HAP-1 (cell line): ENCODE results near the gene TRMT61A.
A peak's percentile ranks its signal among the peaks of the same experiment; 100 is the strongest.

ENCODE experiments used
- DNase-seq, 2 experiments: peaks; one replicate each; pipeline ENCODE4 v3.0.0-alpha.2; 2016 to 2020; ENCODE audit warnings: low spot score in 2 of 2
- H3K27me3 ChIP-seq: fragments of 250-450 bp; sonication (Bioruptor Pico); 2 replicates; pipeline ENCODE4 v1.5.1; 2020; ENCODE audit warnings: low read depth, mild to moderate bottlenecking, moderate library complexity
- H3K36me3 ChIP-seq: fragments of 250-450 bp; sonication (Bioruptor Pico); replicated peaks from 2 replicates; pipeline ENCODE4 v1.5.1; 2020; ENCODE audit warnings: mild to moderate bottlenecking
- H3K4me1 ChIP-seq: fragments of 250-450 bp; sonication (Bioruptor Pico); 2 replicates; pipeline ENCODE4 v1.5.1; 2020; ENCODE audit warnings: mild to moderate bottlenecking
- H3K4me3 ChIP-seq: fragments of 250-450 bp; sonication (Bioruptor Pico); 2 replicates; pipeline ENCODE4 v1.5.1; 2020; ENCODE audit warnings: mild to moderate bottlenecking, moderate library complexity
- H3K9me3 ChIP-seq: fragments of 250-450 bp; sonication (Bioruptor Pico); 2 replicates; pipeline ENCODE4 v1.5.1; 2020; ENCODE audit warnings: mild to moderate bottlenecking, moderate library complexity
- in situ Hi-C: fragments of 300-500 bp; cut with MboI; formaldehyde crosslinking; loops from 3 replicates; pipeline ENCODE4 v1.14.3; 2020; ENCODE audit warnings: low sequenced_read_pairs, inconsistent platforms, mixed read lengths

TRMT61A gene

GRCh38 chr14:103528587-103529382, at the start of gene TRMT61A:
Gene TRMT61A, plus strand, starts transcription at chr14:103529196. Its CDS starts 783 bp downstream, at chr14:103529979.
- H3K4me1 ChIP-seq: peaks cover 16% of the 10 kb centered on the region
- peak; percentile 84 to 92 for DNase-seq
- H3K4me3 ChIP-seq: peak within 1 kb of the TSS; percentile 82
- H3K9me3 ChIP-seq: no peaks in the 10 kb centered on the region
- peaks cover 27% of the 10 kb centered on the region for H3K36me3 ChIP-seq
- no peaks in the 10 kb centered on the region for H3K27me3 ChIP-seq
- in situ Hi-C loops: no loop called here

DNA sequence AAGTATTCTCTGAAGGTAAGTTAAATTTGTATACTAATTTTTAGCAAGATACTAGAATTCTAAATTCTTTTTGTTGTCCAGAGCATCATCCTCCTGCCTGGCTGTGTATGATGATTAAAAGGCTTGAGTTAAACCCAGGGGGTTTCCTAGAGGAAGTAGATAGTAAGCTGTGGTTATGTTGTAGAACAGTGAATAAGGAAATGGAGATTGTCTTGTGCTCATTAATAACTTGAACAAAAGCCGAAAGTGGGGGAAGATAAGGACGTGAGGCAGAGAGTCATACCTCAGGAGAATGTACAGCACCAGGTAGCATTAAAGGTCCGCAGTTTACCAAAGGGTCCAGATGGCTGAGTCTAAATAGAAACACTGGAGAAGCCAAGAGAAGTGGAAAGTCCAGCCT, 48.4 kb upstream of the TRMT61A start:
- Histone ChIP-seq H3K4me3 (no peak overlapping the region), H3K27me3 (no peaks in the 10 kb centered on the region), H3K36me3 (peaks cover 46% of the 10 kb centered on the region), H3K4me1 (no peaks in the 10 kb centered on the region), H3K9me3 (no peaks in the 10 kb centered on the region)
- no peak for DNase-seq
- in situ Hi-C loops: no loop called here

- DNase-seq: no peak
- no peaks in the 10 kb centered on the region for H3K9me3 ChIP-seq
- in situ Hi-C loops: no loop called here
- H3K36me3 ChIP-seq: peaks cover 31% of the 10 kb centered on the region
- H3K4me1 ChIP-seq: no peaks in the 10 kb centered on the region
- no peak overlapping the region for H3K4me3 ChIP-seq
- no peaks in the 10 kb centered on the region for H3K27me3 ChIP-seq
These were observed 45.4 kb upstream of the TRMT61A start for GRCh38 chr14:103483600-103483999.

DNA sequence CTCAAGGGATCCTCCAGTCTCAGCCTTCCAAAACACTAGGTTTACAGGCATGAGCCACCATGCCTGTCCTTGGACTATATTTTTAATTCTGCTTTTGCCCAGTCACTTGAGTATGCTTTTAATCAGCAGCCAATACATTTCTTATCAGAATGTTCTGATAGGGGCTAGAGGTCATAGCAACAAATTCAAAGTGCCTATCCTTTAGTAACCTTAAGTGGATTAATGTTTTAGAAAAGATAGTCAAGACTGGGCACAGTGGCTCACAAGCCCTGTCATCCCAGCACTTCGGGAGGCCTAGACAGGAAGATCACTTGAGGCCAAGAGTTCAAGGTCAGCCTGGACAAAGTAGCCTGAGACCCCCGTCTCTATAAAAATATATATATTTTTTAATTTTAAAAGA, 43.5 kb upstream of the TRMT61A start:
- no peaks in the 10 kb centered on the region for H3K27me3 ChIP-seq
- H3K4me3 ChIP-seq: no peak overlapping the region
- H3K36me3 ChIP-seq: peaks cover 27% of the 10 kb centered on the region
- H3K9me3 ChIP-seq: no peaks in the 10 kb centered on the region
- in situ Hi-C loops: no loop called here
- no peaks in the 10 kb centered on the region for H3K4me1 ChIP-seq
- DNase-seq: no peak

DNA sequence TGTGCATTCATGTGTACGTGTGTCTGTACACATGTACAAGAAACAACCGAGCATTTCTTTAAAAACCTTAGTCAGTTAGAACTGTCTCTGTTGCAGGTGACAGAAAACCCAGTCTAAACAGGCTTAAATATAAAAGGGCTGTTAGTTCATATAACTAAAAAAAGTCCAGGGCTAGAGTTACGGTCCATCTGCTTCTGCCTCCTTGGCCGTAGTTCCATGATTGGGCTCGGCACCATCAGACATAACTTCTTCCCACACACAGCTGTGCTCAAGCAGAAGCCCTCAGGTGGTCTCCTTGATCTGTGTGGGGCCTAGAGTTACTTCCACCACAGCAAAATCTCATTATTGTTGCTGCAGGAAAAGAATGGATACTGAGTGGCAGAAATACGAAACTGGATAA, 40.9 kb upstream of the TRMT61A start:
- in situ Hi-C loops: no loop called here
- H3K27me3 ChIP-seq: no peaks in the 10 kb centered on the region
- H3K9me3 ChIP-seq: no peaks in the 10 kb centered on the region
- H3K4me1 ChIP-seq: no peaks in the 10 kb centered on the region
- no peak for DNase-seq
- H3K36me3 ChIP-seq: peaks cover 20% of the 10 kb centered on the region
- H3K4me3 ChIP-seq: no peak overlapping the region

DNA sequence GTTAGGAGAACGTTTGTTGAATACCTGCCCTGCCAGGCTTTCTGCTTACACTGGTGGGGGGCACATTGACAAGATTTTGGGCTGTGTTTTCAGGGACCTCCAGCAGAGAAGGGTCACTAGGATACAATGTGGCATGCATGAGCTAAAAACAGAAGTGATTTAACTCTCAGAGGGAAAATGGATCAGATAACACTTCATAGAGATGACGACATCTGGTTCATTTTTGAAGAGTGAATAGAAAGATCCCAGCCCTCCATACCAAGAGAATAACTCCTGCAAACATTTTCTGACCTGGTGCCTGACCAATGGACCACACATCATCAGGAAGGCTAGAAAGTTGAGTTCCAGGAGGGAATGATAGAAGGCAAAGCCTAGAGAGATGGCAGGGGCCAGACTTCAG, 40.0 kb upstream of the TRMT61A start:
- Histone ChIP-seq H3K9me3 (no peaks in the 10 kb centered on the region), H3K4me1 (no peaks in the 10 kb centered on the region), H3K27me3 (no peaks in the 10 kb centered on the region), H3K36me3 (peaks cover 22% of the 10 kb centered on the region), H3K4me3 (no peak overlapping the region)
- no peak for DNase-seq
- in situ Hi-C loops: no loop called here

DNA sequence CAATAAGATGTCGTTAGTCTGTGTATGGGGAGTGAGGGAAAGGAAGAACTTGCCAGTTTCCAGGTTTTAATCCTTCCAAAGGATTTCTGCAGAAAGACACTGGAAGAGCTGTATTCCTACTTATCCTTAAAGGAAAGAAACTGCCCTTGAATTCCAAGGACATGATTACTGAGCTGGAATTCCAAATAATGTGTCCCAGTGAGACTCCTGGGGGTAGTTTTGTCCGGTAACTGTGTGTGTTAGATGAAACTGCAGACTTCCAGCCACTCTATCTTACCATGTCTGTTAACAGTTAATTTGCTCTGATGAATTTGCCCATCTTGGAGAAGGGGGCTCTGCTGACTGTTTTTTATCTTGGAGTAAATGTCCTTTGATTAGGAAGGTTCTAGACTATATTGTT, 39.4 kb upstream of the TRMT61A start:
- Histone ChIP-seq H3K36me3 (peaks cover 24% of the 10 kb centered on the region), H3K4me1 (no peaks in the 10 kb centered on the region), H3K4me3 (no peak overlapping the region), H3K9me3 (no peaks in the 10 kb centered on the region), H3K27me3 (no peaks in the 10 kb centered on the region)
- DNase-seq: no peak
- in situ Hi-C loops: no loop called here

DNA sequence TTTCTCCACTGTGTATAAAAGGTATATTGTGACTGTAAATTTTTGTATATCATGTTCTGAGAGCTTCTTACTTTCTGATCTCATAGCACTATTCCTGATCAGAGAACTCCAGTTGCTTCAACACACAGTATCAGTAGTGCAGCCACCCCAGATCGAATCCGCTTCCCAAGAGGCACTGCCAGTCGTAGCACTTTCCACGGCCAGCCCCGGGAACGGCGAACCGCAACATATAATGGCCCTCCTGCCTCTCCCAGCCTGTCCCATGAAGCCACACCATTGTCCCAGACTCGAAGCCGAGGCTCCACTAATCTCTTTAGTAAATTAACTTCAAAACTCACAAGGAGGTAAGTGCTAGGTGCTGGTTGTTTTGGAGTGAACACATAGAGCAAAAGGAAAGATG, 37.3 kb upstream of the TRMT61A start:
- Histone ChIP-seq H3K36me3 (peaks cover 31% of the 10 kb centered on the region), H3K27me3 (no peaks in the 10 kb centered on the region), H3K4me1 (no peaks in the 10 kb centered on the region), H3K9me3 (no peaks in the 10 kb centered on the region), H3K4me3 (no peak overlapping the region)
- in situ Hi-C loops: no loop called here
- no peak for DNase-seq

- H3K4me3 ChIP-seq: no peak overlapping the region
- peaks cover 29% of the 10 kb centered on the region for H3K36me3 ChIP-seq
- H3K9me3 ChIP-seq: no peaks in the 10 kb centered on the region
- H3K4me1 ChIP-seq: no peaks in the 10 kb centered on the region
- no peak for DNase-seq
- no peaks in the 10 kb centered on the region for H3K27me3 ChIP-seq
- in situ Hi-C loops: no loop called here
These were observed 36.7 kb upstream of the TRMT61A start for GRCh38 chr14:103492156-103492925.

GRCh38 chr14:103495854-103496253, 33.1 kb upstream of the TRMT61A start:
- Histone ChIP-seq H3K36me3 (peaks cover 35% of the 10 kb centered on the region), H3K4me1 (no peaks in the 10 kb centered on the region; the same call in 1 of the 2 replicates), H3K27me3 (no peaks in the 10 kb centered on the region), H3K4me3 (no peak overlapping the region), H3K9me3 (no peaks in the 10 kb centered on the region)
- DNase-seq: no peak
- in situ Hi-C loops: no loop called here

DNA sequence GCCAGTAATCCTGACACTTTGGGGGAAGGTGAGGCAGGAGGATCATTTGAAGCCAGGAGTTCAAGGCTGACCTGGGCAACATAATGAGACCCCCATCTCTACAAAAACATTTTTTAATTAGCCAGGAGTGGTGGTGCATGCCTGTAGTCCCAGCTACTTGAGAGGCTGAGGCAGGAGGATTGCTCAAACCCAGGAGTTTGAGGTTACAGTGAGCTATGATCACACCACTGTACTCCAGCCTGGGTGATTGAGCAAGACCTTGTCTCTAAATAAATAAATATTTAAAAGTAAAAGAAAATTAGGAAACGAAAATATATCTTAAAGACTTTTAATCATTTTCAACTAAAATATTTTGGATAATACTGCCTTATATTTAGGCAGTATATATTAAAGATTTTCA, 32.2 kb upstream of the TRMT61A start:
- H3K36me3 ChIP-seq: peaks cover 44% of the 10 kb centered on the region
- H3K4me3 ChIP-seq: no peak overlapping the region
- no peaks in the 10 kb centered on the region for H3K27me3 ChIP-seq
- no peaks in the 10 kb centered on the region for H3K9me3 ChIP-seq
- in situ Hi-C loops: no loop called here
- no peaks in the 10 kb centered on the region; the same call in 1 of the 2 replicates for H3K4me1 ChIP-seq
- no peak for DNase-seq

DNA sequence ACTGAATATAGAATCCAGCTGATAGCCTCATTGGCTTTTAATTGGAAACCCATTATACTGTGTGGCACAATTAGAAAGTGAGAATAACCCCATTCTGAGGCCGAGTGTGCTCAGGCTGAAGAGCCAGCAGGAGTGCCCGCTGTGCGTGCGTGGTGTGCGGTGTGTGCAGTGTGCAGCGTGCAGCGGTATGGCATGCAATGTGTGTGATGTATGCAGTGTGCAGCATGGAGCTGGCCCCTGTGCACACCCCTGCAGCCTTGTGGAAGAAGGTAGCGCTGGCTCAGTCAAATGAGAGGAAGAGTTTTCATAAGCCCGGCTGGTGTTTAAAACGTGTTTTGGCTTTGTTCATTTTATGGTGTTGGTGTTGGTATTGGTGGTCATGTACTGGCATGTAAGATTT, 29.3 kb upstream of the TRMT61A start:
- no peak overlapping the region for H3K4me3 ChIP-seq
- no peak for DNase-seq
- no peaks in the 10 kb centered on the region for H3K9me3 ChIP-seq
- in situ Hi-C loops: no loop called here
- no peaks in the 10 kb centered on the region for H3K27me3 ChIP-seq
- H3K36me3 ChIP-seq: peaks cover 46% of the 10 kb centered on the region
- no peaks in the 10 kb centered on the region; the same call in 1 of the 2 replicates for H3K4me1 ChIP-seq

DNA sequence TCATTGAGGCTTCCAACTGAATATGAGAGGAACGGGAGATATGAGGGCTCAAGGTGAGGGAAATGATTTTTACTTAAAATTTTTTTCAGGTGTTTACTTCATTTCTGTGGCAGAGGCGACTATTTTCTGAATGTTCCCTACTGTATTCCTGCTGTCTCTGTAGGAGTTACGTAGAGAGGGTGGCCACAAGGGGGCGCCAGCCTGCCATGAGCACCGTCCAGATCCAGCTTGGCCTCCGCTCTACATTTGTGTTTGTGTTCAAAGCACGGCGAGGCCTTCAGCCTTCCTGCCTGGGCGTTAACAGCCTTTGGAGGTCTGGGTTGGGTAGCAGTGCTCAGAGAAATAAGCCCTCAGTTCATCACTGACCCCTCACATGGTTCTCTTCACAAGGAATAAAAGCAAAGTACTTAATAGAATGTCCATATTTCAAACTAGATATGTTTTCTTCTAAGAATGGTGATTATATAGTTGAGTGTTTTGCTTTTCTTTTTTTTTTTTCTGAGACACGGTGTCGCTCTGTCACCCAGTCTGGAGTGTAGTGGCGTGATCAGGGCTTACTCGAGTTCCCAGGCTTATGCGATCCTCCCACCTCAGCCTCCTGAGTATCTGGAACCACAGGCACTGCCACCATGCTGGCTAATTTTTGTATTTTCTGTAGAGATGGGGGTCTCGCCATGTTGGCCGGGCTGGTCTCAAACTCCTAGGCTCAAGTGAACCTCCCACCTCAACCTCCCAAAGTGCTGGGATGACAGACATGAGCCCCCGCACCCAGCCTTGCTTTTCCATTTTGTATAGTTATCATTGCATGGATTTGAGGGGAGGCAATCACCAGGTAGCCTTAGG, 28.6 kb upstream of the TRMT61A start:
- in situ Hi-C loops: no loop called here
- Histone ChIP-seq H3K9me3 (no peaks in the 10 kb centered on the region), H3K27me3 (no peaks in the 10 kb centered on the region), H3K36me3 (peaks cover 44% of the 10 kb centered on the region), H3K4me3 (no peak overlapping the region), H3K4me1 (no peaks in the 10 kb centered on the region; the same call in 1 of the 2 replicates)
- peak; percentile 83 to 93 for DNase-seq
